Adipocyte (in vitro differentiated cells): ENCODE measurements around the gene SLC13A5.

Source experiments
- DNase-seq: peaks from one replicate; pipeline ENCODE4 v3.0.0-alpha.2; 2015; ENCODE audit warnings: low read depth
- H3K27me3 ChIP-seq: replicated peaks from 2 replicates; pipeline ENCODE4 v1.7.0; 2013; ENCODE audit warnings: mild to moderate bottlenecking, low read length, moderate library complexity; ENCODE audit not compliant: control insufficient read depth, insufficient read depth
- H3K36me3 ChIP-seq: 2 replicates; pipeline ENCODE4 v1.7.0; 2013; ENCODE audit warnings: low read length, mild to moderate bottlenecking, moderate library complexity; ENCODE audit not compliant: control insufficient read depth, insufficient read depth, severe bottlenecking
- H3K4me1 ChIP-seq: 2 replicates; pipeline ENCODE4 v1.7.0; 2013; ENCODE audit warnings: mild to moderate bottlenecking, low read length, moderate library complexity; ENCODE audit not compliant: control insufficient read depth, insufficient read depth
- H3K4me3 ChIP-seq: 2 replicates; pipeline ENCODE4 v1.7.0; 2013; ENCODE audit warnings: mild to moderate bottlenecking, low read length, moderate library complexity
- H3K9ac ChIP-seq: 2 replicates; pipeline ENCODE4 v1.7.0; 2013; ENCODE audit warnings: mild to moderate bottlenecking, low read length, moderate library complexity
- H3K9me3 ChIP-seq: 2 replicates; pipeline ENCODE4 v1.7.0; 2013; ENCODE audit warnings: mild to moderate bottlenecking, low read length, moderate library complexity; ENCODE audit not compliant: control insufficient read depth

The SLC13A5 gene

DNA sequence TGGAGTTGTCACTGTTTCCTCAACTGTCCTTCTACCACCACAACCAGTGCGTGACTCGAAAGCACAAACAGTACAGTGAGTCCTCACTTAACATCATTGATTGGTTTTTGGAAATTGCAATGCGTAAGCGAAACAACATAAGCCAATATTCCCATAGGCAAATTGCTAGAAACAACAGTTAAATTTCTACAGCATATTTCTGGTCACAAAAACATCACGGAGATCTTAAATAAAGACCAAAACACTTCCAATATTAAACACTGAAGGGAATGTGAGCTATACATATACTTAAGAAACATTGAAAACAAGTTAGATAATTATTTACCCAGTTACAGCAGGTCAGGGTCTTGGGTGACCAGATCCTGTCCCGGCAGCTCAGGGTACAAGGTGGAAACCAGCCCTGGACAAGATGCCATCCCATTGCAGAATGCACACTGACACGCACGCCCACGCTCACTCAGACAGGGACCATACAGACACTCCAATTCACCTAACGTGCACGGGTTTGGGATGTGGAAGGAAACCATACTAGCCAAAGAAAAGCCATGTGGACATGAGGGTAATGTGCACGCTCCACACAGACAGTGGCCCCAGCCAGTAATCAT is 4.7 kb downstream of the SLC13A5 start:
- Histone ChIP-seq H3K27me3 (peaks cover 59% of the 10 kb centered on the region), H3K9ac (no peak overlapping the region), H3K4me3 (no peak overlapping the region), H3K9me3 (no peaks in the 10 kb centered on the region), H3K36me3 (no peaks in the 10 kb centered on the region), H3K4me1 (peaks cover 6% of the 10 kb centered on the region)
- no peak for DNase-seq

DNA sequence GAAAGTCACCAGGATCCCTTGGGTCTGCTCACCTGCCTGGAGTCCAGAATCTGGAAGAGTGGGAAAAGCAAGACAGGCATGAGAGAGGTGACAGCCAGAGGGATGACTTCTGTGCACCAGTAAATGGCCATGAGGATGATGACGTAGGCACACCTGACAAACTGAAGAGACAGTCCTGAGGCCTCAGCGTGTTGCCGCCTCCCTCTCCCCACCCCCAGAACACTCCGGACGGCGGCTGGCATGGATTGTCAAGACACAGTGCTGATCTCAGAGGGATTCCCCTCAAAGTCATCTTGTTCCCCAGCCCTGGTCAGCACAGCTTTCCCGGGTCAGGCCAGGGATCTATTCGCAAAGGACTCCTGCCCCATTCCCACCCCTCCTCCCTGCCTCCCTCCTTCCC is 6.2 kb downstream of the SLC13A5 start:
- H3K9ac ChIP-seq, result no peak overlapping the region
- peaks cover 59% of the 10 kb centered on the region for H3K27me3 ChIP-seq
- peaks cover 6% of the 10 kb centered on the region for H3K4me1 ChIP-seq
- H3K9me3 ChIP-seq, result no peaks in the 10 kb centered on the region
- H3K4me3 ChIP-seq, result no peak overlapping the region
- no peaks in the 10 kb centered on the region for H3K36me3 ChIP-seq
- DNase-seq, result no peak

DNA sequence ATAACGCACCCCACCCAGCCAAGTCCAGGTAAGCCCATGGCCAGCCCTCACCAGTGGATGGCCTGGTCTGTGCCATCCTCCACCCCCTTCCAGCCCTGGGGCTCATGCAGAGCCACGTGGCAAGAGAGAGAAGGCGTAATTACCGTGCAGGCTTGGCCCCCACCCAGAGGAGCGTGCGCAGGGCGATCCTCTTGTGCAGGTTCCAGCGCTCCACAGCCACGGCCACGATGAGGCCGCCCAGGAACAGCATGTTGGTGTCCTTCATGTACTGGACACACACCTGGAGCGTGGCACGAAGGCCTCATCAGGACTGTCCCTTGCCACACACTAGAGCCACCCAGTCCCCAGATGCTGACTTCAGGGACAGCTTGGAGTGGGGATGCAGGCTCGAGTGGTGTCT is 6.7 kb downstream of the SLC13A5 start:
- Histone ChIP-seq H3K4me1 (peaks cover 4% of the 10 kb centered on the region), H3K9ac (no peak overlapping the region), H3K27me3 (peaks cover 56% of the 10 kb centered on the region), H3K36me3 (no peaks in the 10 kb centered on the region), H3K9me3 (no peaks in the 10 kb centered on the region), H3K4me3 (no peak overlapping the region)
- DNase-seq, result no peak

DNA sequence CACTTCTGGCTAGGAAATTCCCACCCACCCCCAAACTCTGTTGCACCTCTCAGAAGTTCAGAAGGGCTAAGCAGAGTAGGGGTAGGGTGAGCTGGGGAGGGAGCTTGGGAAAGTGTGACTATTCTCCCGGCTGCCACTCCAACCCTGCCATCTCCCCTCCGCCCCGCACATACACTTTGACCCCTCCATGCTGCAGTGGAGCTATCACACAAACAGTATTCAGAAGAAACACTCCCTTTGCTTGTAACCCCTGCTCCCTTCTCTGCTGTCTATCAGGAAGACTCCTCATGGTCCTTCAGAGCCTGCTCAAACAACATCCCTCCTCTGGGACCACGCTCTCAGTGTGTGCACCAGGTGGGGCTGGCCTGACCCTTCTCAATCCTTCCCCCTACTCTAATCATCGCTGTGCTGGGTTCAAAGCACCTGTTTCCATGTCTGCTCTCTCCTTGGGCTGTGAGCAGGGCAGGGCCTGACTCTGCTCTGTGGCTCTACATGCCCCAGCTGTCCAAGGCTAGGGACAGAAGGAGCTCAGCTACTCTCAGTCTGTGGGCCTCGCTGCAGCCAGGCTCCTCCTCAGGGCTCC is 8.6 kb downstream of the SLC13A5 start:
- Histone ChIP-seq H3K27me3 (peaks cover 51% of the 10 kb centered on the region), H3K36me3 (no peaks in the 10 kb centered on the region), H3K9me3 (no peaks in the 10 kb centered on the region), H3K9ac (no peak overlapping the region), H3K4me3 (no peak overlapping the region), H3K4me1 (no peaks in the 10 kb centered on the region)
- no peak for DNase-seq

DNA sequence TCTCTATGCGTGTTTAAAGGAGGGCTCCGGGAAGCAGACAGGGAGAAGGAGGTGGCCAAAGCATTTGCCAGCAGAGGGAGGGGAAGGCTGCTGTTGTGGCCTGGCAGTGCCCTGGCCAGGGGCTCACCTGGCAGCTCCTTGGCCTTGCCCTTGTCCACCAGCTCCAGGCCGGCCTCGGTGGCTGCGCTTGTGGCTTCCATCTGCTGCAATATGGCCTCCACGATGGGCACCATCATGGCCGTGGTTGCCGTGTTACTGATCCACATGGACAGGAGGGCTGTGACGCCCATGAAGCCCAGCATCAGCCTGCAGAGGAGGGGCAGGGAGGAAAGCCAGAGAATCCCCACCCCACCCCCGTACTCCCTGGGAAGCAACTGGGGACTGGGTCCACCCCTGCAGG is 9.4 kb downstream of the SLC13A5 start:
- no peaks in the 10 kb centered on the region for H3K9me3 ChIP-seq
- H3K4me3 ChIP-seq, result no peak overlapping the region
- no peak overlapping the region for H3K9ac ChIP-seq
- H3K4me1 ChIP-seq, result no peaks in the 10 kb centered on the region
- DNase-seq, result no peak
- H3K27me3 ChIP-seq, result peaks cover 50% of the 10 kb centered on the region
- H3K36me3 ChIP-seq, result no peaks in the 10 kb centered on the region

DNA sequence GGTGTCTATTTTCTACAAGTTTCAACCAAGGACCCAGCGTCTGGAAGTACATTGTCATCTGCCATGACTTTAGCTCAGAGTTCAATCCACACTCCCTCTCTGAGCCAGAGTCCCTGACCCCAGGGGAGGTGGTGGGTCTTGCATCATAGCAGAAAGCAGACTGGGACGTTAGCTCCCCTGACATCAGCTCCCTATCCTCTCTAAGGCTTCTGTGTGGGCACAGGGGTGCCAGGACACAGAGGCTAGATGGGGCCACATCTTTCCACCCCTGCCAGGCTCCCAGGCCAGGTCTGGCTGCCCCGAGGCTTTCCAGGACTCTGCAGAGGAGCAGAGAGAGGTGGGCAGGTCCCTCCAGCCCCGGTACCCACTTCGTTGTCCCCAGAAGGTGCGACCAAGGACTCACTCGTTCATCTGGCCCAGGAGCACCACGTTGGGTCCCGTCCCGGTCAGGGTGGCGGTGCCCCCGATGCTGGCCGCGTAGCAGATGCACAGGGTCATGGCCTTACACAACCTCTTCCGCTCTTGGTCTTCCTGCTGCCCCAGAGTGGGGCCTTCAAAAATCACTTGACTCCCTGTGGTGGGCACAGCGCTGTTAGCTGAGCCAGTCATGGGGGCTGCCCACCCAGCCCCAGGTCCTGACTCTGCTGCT is 10.5 kb downstream of the SLC13A5 start:
- Histone ChIP-seq H3K4me3 (no peak overlapping the region), H3K27me3 (peaks cover 41% of the 10 kb centered on the region), H3K36me3 (no peaks in the 10 kb centered on the region), H3K9ac (no peak overlapping the region), H3K4me1 (no peaks in the 10 kb centered on the region), H3K9me3 (no peaks in the 10 kb centered on the region)
- DNase-seq, result no peak

DNA sequence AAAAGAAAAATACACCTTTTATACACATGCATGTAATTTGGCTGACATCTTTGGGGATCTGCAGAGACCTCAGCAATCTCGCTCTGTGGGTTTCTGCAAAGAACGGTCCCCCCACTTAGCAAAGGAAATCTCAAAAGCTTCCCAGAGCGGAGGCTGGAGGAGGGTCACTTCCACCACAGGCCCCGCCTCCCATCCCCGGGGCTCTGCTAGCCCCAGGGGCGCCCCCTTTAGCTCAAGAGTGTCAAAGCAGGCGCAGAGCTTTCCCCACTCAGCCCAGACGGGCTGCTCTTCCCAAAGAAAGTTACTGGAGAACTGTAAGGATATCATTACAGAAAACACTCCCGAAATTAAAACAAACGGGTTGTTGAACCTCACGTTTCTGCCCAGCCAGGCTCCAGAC is 11.4 kb downstream of the SLC13A5 start:
- Histone ChIP-seq H3K4me3 (no peak overlapping the region), H3K27me3 (peaks cover 42% of the 10 kb centered on the region), H3K9ac (no peak overlapping the region), H3K9me3 (no peaks in the 10 kb centered on the region), H3K36me3 (no peaks in the 10 kb centered on the region), H3K4me1 (no peaks in the 10 kb centered on the region)
- peak; percentile 24 for DNase-seq

DNA sequence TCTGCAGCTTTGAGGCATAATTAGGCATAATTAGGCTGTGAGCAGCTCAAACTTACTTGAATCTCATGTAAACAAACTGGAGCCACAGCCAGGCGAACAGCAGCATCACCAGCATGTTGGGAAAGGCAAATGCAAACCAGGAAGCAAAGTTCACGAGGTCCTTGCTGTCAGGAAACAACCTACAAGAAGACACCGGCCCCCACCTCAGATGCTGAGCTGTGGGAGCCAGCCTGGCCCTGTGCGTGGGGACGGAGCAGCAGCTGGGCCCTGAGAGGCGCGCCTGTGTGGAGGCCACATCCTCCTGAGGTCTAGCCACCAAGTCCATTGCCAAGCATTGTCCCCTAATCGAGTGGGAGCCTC is 12.2 kb downstream of the SLC13A5 start:
- Histone ChIP-seq H3K27me3 (peaks cover 37% of the 10 kb centered on the region), H3K4me1 (no peaks in the 10 kb centered on the region), H3K9me3 (no peaks in the 10 kb centered on the region), H3K36me3 (no peaks in the 10 kb centered on the region), H3K9ac (no peak overlapping the region), H3K4me3 (no peak overlapping the region)
- no peak for DNase-seq

DNA sequence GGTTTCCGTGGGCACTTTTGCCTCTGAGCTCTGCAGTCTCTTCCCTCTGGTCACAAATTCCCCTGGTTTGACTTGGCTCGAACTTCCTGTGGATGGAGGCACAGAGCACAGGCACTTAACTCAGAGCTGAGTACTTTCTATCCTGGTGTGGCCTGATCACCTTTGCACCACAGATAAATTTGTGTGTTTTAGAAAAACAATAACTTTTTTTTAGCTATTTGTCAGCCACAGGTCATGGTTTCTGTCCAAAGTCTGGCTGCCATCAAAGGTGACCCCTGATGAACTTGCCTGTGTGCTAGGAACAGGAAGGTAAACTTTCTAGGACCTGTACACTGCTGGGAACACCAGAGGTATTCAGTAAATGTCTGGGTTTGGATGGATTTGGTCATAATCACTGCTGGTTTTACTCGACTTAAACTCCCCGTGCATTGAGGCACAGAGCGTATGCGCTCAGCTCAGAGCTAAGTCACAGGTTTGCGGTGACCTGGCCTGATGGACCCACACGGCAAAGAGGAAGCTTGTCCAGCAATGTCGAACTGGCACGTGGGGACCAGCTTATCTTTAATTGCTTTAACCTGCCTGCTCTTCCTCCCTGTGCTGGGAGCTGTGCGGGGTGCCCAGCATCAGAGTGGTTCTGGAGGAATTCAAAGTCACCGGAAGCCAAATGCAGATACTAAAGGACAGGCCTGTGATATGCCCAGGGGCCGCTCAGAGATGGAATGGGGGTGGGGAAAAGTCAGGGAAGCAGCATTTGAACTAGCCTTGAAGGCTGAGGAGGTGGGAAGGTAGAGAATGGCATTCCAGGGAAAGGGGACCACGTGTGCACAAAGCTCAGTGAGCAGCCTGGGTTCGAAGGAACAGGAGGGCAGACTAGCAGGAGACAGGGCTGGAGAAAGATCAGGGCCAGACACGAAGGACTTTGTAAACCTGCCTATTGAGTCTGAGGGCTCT is 12.9 kb downstream of the SLC13A5 start:
- H3K27me3 ChIP-seq, result peaks cover 37% of the 10 kb centered on the region
- H3K9ac ChIP-seq, result no peak overlapping the region
- no peaks in the 10 kb centered on the region for H3K36me3 ChIP-seq
- no peak for DNase-seq
- H3K4me3 ChIP-seq, result no peak overlapping the region
- H3K4me1 ChIP-seq, result no peaks in the 10 kb centered on the region
- H3K9me3 ChIP-seq, result no peaks in the 10 kb centered on the region

DNA sequence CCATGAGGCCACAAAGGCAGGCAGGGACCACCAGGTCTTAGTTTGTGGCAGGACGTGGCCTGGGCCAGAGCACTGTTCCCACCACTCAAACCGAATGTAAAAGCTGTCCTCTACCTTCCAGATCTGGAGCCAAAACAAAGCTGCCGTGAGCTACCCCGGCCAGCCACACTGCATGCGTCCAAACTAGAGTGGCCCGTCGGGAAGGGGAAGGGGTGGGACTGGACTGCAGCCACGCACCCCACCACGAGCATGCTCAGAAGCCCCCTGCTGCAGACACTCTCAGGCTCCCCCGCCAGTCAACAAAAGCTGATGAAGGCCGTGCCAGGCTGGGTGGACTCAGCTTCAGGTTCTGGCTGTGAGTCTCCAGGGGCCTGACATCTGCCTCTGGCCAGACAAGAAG is 15.2 kb downstream of the SLC13A5 start:
- Histone ChIP-seq H3K27me3 (peaks cover 34% of the 10 kb centered on the region), H3K4me3 (no peak overlapping the region), H3K9ac (no peak overlapping the region), H3K4me1 (no peaks in the 10 kb centered on the region), H3K36me3 (no peaks in the 10 kb centered on the region), H3K9me3 (peaks cover 2% of the 10 kb centered on the region)
- DNase-seq, result no peak

DNA sequence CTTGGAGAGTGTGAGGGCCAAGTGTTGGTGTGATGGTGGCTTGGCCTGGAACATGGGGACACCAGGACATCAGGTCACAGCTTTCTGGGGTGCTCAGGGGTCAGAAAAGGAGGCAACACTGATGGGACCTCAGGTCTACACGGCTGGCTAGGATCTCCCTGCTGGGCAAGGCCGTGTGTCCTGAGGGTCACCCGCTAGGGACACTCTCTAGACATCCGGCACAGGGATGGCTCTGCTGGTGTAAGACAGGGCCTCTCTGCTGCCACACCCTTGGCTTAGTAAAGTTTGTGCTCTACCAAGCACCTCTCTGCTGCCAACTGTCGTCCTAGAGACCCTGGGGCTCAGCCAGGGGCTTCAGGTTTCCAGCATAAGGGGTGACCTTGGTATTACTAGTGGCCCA is 16.3 kb downstream of the SLC13A5 start:
- Histone ChIP-seq H3K27me3 (peaks cover 33% of the 10 kb centered on the region), H3K9ac (no peak overlapping the region), H3K4me1 (no peaks in the 10 kb centered on the region), H3K4me3 (no peak overlapping the region), H3K36me3 (no peaks in the 10 kb centered on the region), H3K9me3 (peaks cover 2% of the 10 kb centered on the region)
- no peak for DNase-seq
